WTC11 (cell line): ENCODE results near the gene HMGXB3. TPM values are rescaled to one million over a fixed set of nuclear protein-coding genes. Genes with fewer than 3 reads are reported as not detected.

Experiments used
- ATAC-seq: fragments of 200-7000 bp; cut with Tn5 transposase; 2 replicates; pipeline ENCODE4 v1.10.0; 2021; ENCODE audit warnings: mild to moderate bottlenecking, moderate library complexity
- CTCF ChIA-PET: fragments of 300-600 bp; sonication (Branson Sonifier 250); formaldehyde crosslinking; loops from one replicate; lab custom pipeline; 2021; ENCODE audit warnings: antibody characterized with exemption; lab: Charles Lee
- POLR2A ChIA-PET: fragments of 350-600 bp; sonication (Branson Sonifier 250); formaldehyde crosslinking; loops from one replicate; lab custom pipeline; 2021; ENCODE audit warnings: antibody characterized with exemption; lab: Charles Lee
- DNase-seq: peaks from one replicate; pipeline ENCODE4 v3.0.0; 2021; ENCODE audit warnings: low spot score
- H3K27ac Mint-ChIP-seq: 2 replicates; pipeline ENCODE4 v1.8.0; 2021; ENCODE audit warnings: mixed read lengths
- H3K27me3 Mint-ChIP-seq: 2 replicates; pipeline ENCODE4 v1.8.0; 2021; ENCODE audit warnings: low read depth, mild to moderate bottlenecking, moderate library complexity, mixed read lengths
- H3K36me3 Mint-ChIP-seq: 2 replicates; pipeline ENCODE4 v1.8.0; 2021; ENCODE audit warnings: mixed read lengths
- H3K4me1 Mint-ChIP-seq: 2 replicates; pipeline ENCODE4 v1.8.0; 2022; ENCODE audit warnings: mixed read lengths
- H3K4me3 Mint-ChIP-seq: 2 replicates; pipeline ENCODE4 v1.8.0; 2021; ENCODE audit warnings: mild to moderate bottlenecking, moderate library complexity, mixed read lengths
- H3K9me3 Mint-ChIP-seq: 2 replicates; pipeline ENCODE4 v1.8.0; 2021; ENCODE audit warnings: mixed read lengths
- ESRRA ChIP-seq: sonication (generic); formaldehyde crosslinking; IDR thresholded peaks from 2 replicates; pipeline ENCODE4 v1.8.1; 2022; ENCODE audit warnings: mild to moderate bottlenecking, missing genetic modification reagents, borderline replicate concordance
- GABPB1 ChIP-seq: sonication (generic); formaldehyde crosslinking; IDR thresholded peaks from 2 replicates; pipeline ENCODE4 v1.8.1; 2023; ENCODE audit warnings: mild to moderate bottlenecking, missing genetic modification reagents
- GTF2I ChIP-seq: fragments of 250-450 bp; sonication (Bioruptor Pico); conservative IDR thresholded peaks from 2 replicates; pipeline ENCODE4 v1.4.0; 2021; ENCODE audit warnings: mild to moderate bottlenecking
- NFE2L1 ChIP-seq: sonication (generic); formaldehyde crosslinking; IDR thresholded peaks from 2 replicates; pipeline ENCODE4 v1.8.1; 2023; ENCODE audit warnings: missing genetic modification reagents
- SOX15 ChIP-seq: fragments of 250-450 bp; sonication (Bioruptor Pico); IDR thresholded peaks from 2 replicates; pipeline ENCODE4 v1.9.0; 2021; ENCODE audit warnings: mild to moderate bottlenecking
- SP1 ChIP-seq: sonication (generic); formaldehyde crosslinking; conservative IDR thresholded peaks from 2 replicates; pipeline ENCODE4 v1.8.1; 2022; ENCODE audit warnings: missing genetic modification reagents
- TCF7 ChIP-seq: sonication (generic); formaldehyde crosslinking; IDR thresholded peaks from 2 replicates; pipeline ENCODE4 v1.8.0; 2022; ENCODE audit warnings: mild to moderate bottlenecking, low read depth, missing genetic modification reagents, moderate library complexity
- ZBTB21 ChIP-seq: sonication (generic); formaldehyde crosslinking; IDR thresholded peaks from 2 replicates; pipeline ENCODE4 v1.8.1; 2023; ENCODE audit warnings: mild to moderate bottlenecking, missing genetic modification reagents, borderline replicate concordance
- ZNF138 ChIP-seq: sonication (generic); formaldehyde crosslinking; conservative IDR thresholded peaks from 2 replicates; pipeline ENCODE4 v1.8.1; 2022; ENCODE audit warnings: mild to moderate bottlenecking, moderate library complexity, missing genetic modification reagents
- ZNF232 ChIP-seq: sonication (generic); formaldehyde crosslinking; IDR thresholded peaks from 2 replicates; pipeline ENCODE4 v1.8.0; 2022; ENCODE audit warnings: mild to moderate bottlenecking, missing genetic modification reagents
- total RNA-seq: library from RNA; stranded (reverse); gene quantifications from 3 replicates; pipeline ENCODE4 v1.2.3, GENCODE V29; 2021
- TF ChIP-seq, protein P1 (sequence below): fragments of 250-450 bp; sonication (Bioruptor Pico); IDR thresholded peaks from 2 replicates; pipeline ENCODE4 v1.9.0; 2021; ENCODE audit warnings: mild to moderate bottlenecking
- TF ChIP-seq, protein P2 (sequence below): sonication (generic); formaldehyde crosslinking; IDR thresholded peaks from 2 replicates; pipeline ENCODE4 v1.8.1; 2023; ENCODE audit warnings: mild to moderate bottlenecking, missing genetic modification reagents, moderate library complexity
- TF ChIP-seq, protein P3 (sequence below): sonication (generic); formaldehyde crosslinking; IDR thresholded peaks from 2 replicates; pipeline ENCODE4 v1.8.1; 2022; ENCODE audit warnings: mild to moderate bottlenecking, moderate library complexity, missing genetic modification reagents
- TF ChIP-seq, protein P4 (sequence below): sonication (generic); formaldehyde crosslinking; IDR thresholded peaks from 2 replicates; pipeline ENCODE4 v1.8.1; 2023; ENCODE audit warnings: mild to moderate bottlenecking, missing genetic modification reagents, moderate library complexity
- TF ChIP-seq, protein P5 (sequence below): sonication (generic); formaldehyde crosslinking; IDR thresholded peaks from 2 replicates; pipeline ENCODE4 v1.8.0; 2022; ENCODE audit warnings: missing genetic modification reagents
- TF ChIP-seq, protein P6 (sequence below): fragments of 250-450 bp; sonication (Bioruptor Pico); IDR thresholded peaks from 2 replicates; pipeline ENCODE4 v1.8.0; 2021; ENCODE audit warnings: mild to moderate bottlenecking
- TF ChIP-seq, protein P7 (sequence below): sonication (generic); formaldehyde crosslinking; IDR thresholded peaks from 2 replicates; pipeline ENCODE4 v1.8.0; 2022; ENCODE audit warnings: mild to moderate bottlenecking, missing genetic modification reagents
- TF ChIP-seq, protein P8 (sequence below): sonication (generic); formaldehyde crosslinking; IDR thresholded peaks from 2 replicates; pipeline ENCODE4 v1.8.0; 2022; ENCODE audit warnings: mild to moderate bottlenecking, missing genetic modification reagents
- TF ChIP-seq, protein P9 (sequence below): sonication (generic); formaldehyde crosslinking; IDR thresholded peaks from 2 replicates; pipeline ENCODE4 v1.8.1; 2022; ENCODE audit warnings: mild to moderate bottlenecking, missing genetic modification reagents, moderate library complexity, borderline replicate concordance
- TF ChIP-seq, protein P10 (sequence below): sonication (generic); formaldehyde crosslinking; conservative IDR thresholded peaks from 2 replicates; pipeline ENCODE4 v1.8.1; 2022; ENCODE audit warnings: mild to moderate bottlenecking, missing genetic modification reagents

The HMGXB3 gene
- total RNA-seq, 1 experiment from 2014 or later = 31.6 TPM

DNA sequence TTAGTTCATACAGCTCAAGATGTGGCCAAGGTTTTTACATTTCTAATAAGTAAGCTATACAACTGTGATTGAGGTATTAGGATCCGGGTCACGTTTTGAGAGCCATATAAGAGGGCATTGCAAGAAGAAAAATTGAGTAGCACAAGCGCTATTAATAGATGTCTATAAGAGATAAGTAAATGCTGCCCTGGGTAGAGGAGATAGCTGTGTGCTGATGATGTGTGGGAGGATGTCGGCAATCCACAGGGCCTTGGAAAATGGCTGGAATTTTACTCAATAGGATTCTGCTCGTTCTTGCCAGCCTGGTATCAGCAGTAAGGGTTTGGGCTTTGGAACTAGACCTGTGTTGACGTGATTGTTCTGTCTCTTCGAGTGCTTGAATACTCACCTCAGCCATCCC, 44.2 kb downstream of the HMGXB3 start:
- Mint-ChIP-seq H3K4me1 (peaks cover 5% of the 10 kb centered on the region), H3K9me3 (no peaks in the 10 kb centered on the region), H3K4me3 (no peak overlapping the region), H3K27ac (no peak overlapping the region), H3K27me3 (no peaks in the 10 kb centered on the region), H3K36me3 (peaks cover 74% of the 10 kb centered on the region)
- DNase-seq (no peak), ATAC-seq (no peak)
- ChIA-PET CTCF (no interaction called here), POLR2A (no interaction called here)
- TF ChIP-seq ZNF138 = no peak
- TF ChIP-seq, protein P1, sequence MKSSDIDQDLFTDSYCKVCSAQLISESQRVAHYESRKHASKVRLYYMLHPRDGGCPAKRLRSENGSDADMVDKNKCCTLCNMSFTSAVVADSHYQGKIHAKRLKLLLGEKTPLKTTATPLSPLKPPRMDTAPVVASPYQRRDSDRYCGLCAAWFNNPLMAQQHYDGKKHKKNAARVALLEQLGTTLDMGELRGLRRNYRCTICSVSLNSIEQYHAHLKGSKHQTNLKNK = no peak
- TF ChIP-seq, protein P2, sequence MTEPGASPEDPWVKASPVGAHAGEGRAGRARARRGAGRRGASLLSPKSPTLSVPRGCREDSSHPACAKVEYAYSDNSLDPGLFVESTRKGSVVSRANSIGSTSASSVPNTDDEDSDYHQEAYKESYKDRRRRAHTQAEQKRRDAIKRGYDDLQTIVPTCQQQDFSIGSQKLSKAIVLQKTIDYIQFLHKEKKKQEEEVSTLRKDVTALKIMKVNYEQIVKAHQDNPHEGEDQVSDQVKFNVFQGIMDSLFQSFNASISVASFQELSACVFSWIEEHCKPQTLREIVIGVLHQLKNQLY (CRISPR knock-in tag) = no peak
- TF ChIP-seq, protein P3, sequence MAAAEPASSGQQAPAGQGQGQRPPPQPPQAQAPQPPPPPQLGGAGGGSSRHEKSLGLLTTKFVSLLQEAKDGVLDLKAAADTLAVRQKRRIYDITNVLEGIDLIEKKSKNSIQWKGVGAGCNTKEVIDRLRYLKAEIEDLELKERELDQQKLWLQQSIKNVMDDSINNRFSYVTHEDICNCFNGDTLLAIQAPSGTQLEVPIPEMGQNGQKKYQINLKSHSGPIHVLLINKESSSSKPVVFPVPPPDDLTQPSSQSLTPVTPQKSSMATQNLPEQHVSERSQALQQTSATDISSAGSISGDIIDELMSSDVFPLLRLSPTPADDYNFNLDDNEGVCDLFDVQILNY (CRISPR knock-in tag) = no peak
- TF ChIP-seq, protein P4, sequence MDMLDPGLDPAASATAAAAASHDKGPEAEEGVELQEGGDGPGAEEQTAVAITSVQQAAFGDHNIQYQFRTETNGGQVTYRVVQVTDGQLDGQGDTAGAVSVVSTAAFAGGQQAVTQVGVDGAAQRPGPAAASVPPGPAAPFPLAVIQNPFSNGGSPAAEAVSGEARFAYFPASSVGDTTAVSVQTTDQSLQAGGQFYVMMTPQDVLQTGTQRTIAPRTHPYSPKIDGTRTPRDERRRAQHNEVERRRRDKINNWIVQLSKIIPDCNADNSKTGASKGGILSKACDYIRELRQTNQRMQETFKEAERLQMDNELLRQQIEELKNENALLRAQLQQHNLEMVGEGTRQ (CRISPR knock-in tag) = no peak
- TF ChIP-seq, protein P5, sequence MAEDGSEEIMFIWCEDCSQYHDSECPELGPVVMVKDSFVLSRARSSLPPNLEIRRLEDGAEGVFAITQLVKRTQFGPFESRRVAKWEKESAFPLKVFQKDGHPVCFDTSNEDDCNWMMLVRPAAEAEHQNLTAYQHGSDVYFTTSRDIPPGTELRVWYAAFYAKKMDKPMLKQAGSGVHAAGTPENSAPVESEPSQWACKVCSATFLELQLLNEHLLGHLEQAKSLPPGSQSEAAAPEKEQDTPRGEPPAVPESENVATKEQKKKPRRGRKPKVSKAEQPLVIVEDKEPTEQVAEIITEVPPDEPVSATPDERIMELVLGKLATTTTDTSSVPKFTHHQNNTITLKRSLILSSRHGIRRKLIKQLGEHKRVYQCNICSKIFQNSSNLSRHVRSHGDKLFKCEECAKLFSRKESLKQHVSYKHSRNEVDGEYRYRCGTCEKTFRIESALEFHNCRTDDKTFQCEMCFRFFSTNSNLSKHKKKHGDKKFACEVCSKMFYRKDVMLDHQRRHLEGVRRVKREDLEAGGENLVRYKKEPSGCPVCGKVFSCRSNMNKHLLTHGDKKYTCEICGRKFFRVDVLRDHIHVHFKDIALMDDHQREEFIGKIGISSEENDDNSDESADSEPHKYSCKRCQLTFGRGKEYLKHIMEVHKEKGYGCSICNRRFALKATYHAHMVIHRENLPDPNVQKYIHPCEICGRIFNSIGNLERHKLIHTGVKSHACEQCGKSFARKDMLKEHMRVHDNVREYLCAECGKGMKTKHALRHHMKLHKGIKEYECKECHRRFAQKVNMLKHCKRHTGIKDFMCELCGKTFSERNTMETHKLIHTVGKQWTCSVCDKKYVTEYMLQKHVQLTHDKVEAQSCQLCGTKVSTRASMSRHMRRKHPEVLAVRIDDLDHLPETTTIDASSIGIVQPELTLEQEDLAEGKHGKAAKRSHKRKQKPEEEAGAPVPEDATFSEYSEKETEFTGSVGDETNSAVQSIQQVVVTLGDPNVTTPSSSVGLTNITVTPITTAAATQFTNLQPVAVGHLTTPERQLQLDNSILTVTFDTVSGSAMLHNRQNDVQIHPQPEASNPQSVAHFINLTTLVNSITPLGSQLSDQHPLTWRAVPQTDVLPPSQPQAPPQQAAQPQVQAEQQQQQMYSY (CRISPR knock-in tag) = no peak
- TF ChIP-seq, protein P6, sequence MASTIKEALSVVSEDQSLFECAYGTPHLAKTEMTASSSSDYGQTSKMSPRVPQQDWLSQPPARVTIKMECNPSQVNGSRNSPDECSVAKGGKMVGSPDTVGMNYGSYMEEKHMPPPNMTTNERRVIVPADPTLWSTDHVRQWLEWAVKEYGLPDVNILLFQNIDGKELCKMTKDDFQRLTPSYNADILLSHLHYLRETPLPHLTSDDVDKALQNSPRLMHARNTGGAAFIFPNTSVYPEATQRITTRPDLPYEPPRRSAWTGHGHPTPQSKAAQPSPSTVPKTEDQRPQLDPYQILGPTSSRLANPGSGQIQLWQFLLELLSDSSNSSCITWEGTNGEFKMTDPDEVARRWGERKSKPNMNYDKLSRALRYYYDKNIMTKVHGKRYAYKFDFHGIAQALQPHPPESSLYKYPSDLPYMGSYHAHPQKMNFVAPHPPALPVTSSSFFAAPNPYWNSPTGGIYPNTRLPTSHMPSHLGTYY (CRISPR knock-in tag) = no peak

DNA sequence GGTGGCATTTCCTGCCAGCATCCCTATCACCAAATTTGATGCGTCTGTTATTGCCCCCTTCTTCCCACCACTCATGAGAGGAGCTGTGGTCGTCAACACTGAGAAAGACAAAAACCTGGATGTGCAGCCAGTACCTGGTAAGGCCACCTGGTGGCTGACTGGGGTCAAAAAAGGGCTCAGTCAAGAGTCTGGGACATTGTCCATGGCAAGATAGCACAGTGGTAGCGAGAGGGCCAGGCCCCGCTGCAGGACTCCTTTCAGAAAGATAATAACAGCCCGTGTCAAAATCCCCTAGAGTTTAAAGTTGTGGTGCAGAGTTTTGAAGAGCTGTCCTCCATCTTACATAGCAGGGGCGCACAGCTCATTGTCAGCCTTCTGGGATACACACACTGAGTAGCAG, 45.0 kb downstream of the HMGXB3 start:
- H3K27ac Mint-ChIP-seq = no peak overlapping the region
- H3K4me1 Mint-ChIP-seq = peaks cover 5% of the 10 kb centered on the region
- no peak overlapping the region for H3K4me3 Mint-ChIP-seq
- H3K36me3 Mint-ChIP-seq = peaks cover 76% of the 10 kb centered on the region
- H3K27me3 Mint-ChIP-seq = no peaks in the 10 kb centered on the region
- TF ChIP-seq ESRRA (CRISPR knock-in tag) (no peak), NFE2L1 (CRISPR knock-in tag) (no peak), GTF2I (CRISPR knock-in tag) (no peak), TCF7 (CRISPR knock-in tag) (no peak), GABPB1 (CRISPR knock-in tag) (no peak), SOX15 (CRISPR knock-in tag) (no peak)
- POLR2A ChIA-PET = no interaction called here
- ATAC-seq (peak; percentile 69), DNase-seq (peak; percentile 29)
- CTCF ChIA-PET = interaction anchor here (1.0 to 1.2 kb wide), 7 partner anchors 11 to 174 kb away, joined by 3 to 7 read pairs (median 3); no protein-coding TSS in a partner anchor
- no peaks in the 10 kb centered on the region for H3K9me3 Mint-ChIP-seq

DNA sequence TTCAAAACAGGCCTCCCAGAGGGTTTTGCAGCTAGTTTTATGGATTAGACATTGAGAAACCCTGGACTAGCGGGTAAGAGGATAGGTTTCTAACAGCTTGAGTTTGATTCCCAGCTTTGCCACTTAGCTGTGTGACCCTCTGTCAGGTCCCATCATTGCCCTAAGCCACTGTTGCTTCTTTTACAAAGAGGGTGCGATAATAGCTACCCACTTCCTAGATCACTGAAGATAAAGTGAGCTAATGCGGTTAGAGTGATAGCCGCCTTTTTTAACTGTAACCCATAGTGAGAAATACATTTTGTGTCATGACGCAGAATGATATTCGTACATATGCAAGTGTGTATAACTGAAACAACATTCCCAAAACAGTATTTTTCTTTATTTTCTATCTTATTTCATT, 45.5 kb downstream of the HMGXB3 start:
- ChIA-PET CTCF (interaction anchor here (1.0 to 1.2 kb wide), 7 partner anchors 12 to 173 kb away, joined by 3 to 7 read pairs (median 3); no protein-coding TSS in a partner anchor), POLR2A (interaction anchor here (0.7 kb wide), 1 partner anchor 15 kb away, joined by 3 read pairs; no protein-coding TSS in a partner anchor)
- Mint-ChIP-seq H3K4me3 (no peak overlapping the region), H3K4me1 (peaks cover 5% of the 10 kb centered on the region), H3K27me3 (no peaks in the 10 kb centered on the region), H3K36me3 (peaks cover 75% of the 10 kb centered on the region), H3K27ac (no peak overlapping the region), H3K9me3 (no peaks in the 10 kb centered on the region)
- DNase-seq = no peak
- no peak for ATAC-seq
- TF ChIP-seq, protein P7, sequence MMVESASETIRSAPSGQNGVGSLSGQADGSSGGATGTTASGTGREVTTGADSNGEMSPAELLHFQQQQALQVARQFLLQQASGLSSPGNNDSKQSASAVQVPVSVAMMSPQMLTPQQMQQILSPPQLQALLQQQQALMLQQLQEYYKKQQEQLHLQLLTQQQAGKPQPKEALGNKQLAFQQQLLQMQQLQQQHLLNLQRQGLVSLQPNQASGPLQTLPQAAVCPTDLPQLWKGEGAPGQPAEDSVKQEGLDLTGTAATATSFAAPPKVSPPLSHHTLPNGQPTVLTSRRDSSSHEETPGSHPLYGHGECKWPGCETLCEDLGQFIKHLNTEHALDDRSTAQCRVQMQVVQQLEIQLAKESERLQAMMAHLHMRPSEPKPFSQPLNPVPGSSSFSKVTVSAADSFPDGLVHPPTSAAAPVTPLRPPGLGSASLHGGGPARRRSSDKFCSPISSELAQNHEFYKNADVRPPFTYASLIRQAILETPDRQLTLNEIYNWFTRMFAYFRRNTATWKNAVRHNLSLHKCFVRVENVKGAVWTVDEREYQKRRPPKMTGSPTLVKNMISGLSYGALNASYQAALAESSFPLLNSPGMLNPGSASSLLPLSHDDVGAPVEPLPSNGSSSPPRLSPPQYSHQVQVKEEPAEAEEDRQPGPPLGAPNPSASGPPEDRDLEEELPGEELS (CRISPR knock-in tag) = no peak
- TF ChIP-seq, protein P8, sequence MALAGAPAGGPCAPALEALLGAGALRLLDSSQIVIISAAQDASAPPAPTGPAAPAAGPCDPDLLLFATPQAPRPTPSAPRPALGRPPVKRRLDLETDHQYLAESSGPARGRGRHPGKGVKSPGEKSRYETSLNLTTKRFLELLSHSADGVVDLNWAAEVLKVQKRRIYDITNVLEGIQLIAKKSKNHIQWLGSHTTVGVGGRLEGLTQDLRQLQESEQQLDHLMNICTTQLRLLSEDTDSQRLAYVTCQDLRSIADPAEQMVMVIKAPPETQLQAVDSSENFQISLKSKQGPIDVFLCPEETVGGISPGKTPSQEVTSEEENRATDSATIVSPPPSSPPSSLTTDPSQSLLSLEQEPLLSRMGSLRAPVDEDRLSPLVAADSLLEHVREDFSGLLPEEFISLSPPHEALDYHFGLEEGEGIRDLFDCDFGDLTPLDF = no peak
- no peak for TF ChIP-seq ZNF232 (CRISPR knock-in tag)
- TF ChIP-seq, protein P9, sequence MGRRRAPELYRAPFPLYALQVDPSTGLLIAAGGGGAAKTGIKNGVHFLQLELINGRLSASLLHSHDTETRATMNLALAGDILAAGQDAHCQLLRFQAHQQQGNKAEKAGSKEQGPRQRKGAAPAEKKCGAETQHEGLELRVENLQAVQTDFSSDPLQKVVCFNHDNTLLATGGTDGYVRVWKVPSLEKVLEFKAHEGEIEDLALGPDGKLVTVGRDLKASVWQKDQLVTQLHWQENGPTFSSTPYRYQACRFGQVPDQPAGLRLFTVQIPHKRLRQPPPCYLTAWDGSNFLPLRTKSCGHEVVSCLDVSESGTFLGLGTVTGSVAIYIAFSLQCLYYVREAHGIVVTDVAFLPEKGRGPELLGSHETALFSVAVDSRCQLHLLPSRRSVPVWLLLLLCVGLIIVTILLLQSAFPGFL (CRISPR knock-in tag) = no peak
- TF ChIP-seq, protein P10, sequence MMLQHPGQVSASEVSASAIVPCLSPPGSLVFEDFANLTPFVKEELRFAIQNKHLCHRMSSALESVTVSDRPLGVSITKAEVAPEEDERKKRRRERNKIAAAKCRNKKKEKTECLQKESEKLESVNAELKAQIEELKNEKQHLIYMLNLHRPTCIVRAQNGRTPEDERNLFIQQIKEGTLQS (CRISPR knock-in tag) = no peak
- TF ChIP-seq SP1 (CRISPR knock-in tag) = no peak
- TF ChIP-seq ZBTB21 (CRISPR knock-in tag) = no peak
